SHP77 treated with DMSO at 0.1 percent for 48 hours (cell line): ENCODE results near the gene MLC1.
A peak's percentile ranks its signal among the peaks of the same experiment; 100 is the strongest.

Experiments used
- DNase-seq: peaks from one replicate; lab custom pipeline; 2025; lab: John Stamatoyannopoulos, UW

The MLC1 gene

DNA sequence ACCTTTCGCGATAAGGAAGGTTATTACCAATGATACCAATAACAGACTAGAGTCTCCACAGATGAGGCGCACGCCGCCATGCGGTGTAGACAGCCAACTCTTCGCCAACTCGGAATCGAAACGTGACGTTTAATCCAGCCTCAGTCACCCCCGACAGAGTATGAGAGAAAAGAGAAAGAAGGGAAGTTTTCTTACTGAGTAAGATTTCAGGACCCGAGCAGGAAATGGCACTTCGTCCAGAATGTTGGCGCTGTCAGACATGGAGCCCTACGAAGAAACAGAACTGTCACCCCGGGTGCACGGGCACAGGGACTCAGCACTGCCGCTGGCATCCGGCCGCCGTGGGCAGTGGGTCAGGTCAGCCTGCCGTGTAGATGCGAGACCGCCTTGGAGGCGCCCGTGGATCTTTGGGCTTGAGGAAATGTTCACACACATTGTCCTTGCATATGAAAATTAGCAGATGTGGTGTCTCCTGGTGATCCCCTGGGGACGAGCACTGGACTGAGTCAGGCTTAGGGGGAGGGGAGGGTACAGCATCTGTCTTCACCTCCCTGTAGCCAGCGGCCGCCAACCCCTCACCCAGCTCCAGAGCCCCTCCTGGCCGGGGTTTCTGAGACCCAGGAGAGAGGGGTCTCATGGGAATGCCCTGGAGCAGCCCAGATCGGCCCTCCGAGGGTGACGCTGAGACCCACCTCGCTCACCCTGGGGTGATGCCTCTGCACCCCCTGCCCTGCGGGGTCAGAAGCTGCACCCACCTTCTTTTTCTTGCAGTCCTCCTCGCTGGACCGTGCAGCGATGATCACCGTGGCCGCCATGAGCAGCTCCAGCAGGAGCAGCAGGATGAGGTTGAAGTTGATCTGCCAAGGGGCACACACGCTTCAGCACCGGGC, 8.3 kb downstream of the MLC1 start:
- DNase-seq: no peak

DNA sequence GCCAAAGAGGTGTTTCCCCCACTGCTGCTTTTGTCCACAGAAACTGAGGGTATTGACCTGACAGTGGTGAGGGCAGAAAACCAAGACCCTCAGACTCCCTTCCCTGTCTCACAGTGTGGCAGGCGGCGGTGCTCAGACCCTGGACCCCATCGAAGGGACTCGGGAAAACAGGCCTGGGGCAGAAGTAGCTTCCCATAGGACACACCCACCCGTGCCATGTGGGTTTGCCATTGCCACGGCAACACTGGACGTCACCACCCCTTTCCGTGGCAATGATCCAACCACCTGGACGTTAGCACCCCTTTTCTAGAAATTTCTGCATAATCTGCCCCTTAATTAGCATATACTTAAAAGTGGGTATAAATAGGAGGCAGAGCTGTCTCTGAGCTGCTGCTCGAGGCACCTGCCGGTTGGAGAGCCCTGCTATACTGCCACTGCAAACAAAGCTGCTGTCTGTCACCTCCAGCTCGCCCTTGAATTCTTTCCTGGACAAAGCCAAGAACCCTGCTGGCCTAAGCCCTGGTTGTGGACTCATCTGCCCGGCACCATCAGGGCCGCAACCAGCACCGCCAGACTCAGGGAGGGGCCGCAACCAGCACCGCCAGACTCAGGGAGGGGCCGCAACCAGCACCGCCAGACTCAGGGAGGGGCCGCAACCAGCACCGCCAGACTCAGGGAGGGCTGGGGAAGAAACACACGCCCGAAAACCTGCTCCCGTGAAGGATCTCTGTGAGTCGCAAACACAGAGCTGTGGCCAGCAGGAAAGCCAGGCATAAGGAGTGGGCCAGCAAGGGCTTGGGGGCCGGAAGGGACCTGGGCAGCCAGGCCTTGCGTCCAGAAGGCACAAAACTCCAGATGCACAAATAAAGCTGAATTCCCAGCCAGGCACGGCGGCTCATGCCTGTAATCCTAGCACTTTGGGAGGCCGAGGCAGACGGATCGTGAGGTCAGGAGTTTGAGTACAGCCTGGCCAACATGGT, 10.4 kb downstream of the MLC1 start:
- DNase-seq: peak; percentile 91

DNA sequence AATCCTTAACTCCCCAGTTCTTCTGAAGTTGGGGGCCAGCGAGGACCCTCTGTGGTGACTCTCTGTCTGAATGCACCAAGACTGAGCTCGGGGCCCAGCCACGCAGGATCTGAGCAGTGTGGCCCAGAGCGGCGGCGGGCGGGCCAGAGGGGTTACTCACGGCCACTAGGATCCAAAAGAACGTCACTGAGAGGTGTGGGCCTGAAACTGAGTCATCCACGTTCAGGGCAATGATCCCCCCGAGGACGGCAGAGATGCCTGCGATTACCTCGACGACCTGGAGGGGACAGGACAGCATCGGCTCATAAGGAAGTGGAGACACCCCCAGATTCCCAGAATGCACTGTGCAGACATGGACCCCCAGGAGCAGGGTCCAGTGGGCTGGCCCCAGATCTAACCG, 11.2 kb downstream of the MLC1 start:
- DNase-seq: no peak

DNA sequence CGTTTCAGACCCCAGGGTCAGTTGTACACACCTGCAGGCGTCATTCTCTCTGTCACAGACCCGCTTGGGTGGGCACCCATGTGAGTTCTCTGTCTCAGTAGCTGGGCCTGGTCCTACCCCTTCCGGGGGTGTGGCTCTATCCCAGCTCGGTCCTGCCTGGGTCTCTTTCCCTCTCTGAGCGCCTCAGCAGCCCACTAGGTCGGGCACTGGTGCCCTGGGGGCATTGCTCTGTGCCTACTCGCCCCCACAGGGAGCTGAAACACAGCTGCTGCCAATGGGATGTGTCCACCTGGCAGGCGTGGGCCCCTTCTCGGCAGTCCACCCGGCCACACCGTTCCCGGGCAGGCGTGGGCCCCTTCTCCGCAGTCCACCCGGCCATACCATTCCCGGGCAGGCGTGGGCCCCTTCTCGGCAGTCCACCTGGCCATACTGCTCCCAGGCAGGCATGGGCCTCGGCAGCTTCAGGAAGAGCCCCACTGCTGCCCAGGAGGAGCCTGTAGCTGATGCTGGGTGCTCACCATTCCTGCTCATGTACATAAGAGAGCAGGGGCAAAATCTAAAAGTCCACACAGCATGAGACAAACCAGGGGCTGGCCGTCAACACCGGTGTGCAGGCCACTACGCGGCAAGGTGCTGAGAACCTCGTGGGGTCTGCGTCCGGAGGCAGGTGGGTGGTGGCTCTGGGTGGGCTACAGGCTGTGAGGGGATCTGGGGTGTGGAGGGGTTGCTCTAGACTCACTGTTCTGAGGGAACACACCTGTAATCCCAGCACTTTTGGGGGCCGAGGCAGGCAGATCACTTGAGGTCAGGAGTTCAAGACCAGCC, 12.3 kb downstream of the MLC1 start:
- DNase-seq: no peak

DNA sequence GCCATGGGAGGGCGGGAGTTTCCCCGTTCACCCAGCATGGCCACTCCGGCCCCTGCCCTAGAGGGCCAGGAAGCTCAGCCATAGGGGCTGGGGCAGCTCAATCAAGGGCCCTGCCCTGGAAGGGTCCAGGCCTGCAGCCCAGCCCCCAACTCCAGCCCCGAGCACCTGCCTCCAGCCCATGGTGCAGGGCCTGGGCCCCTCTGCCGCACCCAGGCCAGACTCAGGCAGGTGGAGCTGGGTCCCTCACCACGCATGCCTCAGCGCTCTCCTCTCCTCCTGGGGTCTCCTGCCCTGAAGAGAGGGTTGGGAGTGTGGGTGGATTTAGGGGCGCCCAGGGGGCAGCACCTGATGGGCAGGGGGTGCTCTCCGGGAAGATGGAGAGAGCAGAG, 13.1 kb downstream of the MLC1 start:
- no peak for DNase-seq

DNA sequence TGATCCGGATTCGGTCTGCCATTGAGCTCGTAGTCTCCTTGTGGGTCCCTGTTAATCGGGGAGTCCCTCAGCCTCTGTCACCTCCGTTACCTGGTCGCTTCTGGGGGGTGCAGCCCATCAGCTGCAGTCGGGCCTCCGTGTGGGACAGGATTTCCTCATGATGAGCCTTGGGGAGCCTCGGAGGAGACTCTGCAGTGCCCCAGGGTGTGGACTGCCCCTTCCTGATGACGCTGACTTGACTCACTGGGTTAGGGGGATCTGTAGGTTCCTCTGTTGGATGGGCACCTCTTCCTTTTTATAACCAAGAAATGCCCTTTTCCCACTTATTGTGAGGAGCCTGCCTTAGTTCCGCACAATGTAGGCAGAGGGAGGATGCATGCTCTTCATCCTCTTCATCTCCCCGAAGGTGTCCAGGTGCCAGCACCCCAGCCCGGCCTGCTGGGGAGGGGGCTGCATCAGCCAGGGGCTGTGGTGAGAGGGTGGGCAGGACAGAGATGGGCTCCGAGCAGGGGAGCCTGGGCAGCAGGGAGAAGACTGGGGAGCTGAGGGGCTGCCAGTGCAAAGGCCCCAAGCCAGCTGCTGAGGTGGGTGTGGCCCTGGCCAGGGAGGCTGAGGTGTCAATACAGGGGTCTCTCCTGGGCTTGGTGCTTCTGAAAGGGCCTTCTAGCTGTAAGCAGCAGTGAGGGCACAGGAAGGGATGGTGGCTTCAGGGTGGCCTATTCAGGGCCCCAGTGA, 13.6 kb downstream of the MLC1 start:
- DNase-seq: no peak

DNA sequence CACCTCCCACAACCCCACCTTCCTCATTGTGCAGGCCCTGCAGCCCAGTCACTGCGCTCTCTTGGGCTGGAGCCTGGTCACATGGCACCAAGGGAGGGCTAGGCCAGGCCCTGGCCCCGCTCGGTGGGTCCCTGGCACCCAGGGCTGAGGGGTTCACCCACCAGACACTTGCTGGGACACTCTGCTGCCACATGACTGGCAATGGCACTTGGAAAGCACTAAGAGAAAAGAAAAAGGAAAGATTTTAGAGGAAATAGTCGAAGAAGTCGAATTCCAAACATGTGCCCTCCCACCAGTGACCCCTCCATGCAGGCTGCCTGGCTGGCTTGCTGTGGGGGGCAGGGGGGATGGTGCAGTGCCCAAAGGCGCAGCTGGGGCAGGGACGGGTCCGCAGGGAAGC, 14.9 kb downstream of the MLC1 start:
- DNase-seq: no peak

DNA sequence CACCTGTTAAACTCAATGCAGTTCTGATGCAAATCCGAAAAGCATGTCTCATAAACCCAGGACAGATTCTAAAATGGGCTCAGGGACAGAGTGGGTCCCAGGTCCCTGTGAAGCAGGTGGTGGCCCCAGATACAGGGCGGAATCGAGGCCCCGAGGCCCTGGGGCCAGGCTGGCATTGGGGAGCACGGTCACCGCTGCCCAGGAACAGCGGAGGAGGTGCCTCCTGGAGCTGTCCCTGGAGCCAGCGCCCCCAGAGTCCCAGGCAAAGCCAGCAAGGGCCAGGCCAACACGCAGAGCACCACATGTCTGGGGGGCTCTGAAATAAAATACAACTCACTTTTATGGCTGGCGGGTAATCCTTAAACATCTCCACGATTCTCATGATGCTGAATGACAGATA, 17.1 kb downstream of the MLC1 start:
- DNase-seq: no peak

DNA sequence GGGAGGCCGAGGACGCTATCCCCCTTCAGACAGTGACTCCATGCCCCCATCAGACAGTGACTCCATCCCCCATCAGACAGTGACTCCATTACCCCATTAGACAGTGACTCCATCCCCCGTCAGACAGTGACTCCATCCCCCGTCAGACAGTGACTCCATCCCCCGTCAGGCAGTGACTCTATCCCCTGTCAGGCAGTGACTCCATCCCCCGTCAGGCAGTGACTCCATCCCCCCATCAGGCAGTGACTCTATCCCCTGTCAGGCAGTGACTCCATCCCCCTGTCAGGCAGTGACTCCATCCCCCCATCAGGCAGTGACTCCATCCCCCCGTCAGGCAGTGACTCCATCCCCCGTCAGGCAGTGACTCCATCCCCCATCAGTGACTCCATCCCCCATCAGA, 18.0 kb downstream of the MLC1 start:
- no peak for DNase-seq

DNA sequence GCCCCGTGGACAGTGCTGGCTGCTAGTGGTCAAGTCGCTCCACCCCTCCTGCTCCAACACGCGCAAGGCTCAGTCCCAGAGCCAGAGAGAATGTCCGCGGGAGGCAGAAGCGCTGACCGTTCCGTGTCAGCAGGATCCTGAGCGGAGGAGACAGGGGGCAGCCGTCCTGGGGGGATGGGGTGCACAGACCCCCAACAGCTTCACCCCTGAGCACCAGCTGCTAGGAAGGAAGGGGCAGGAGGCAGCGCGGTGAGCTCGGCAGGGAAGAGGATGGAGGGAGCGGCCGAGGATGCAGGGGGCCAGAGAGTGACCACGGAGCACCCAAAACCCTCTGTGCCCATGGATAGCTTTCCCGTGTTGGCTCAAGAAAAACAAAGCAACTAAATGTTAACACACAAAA, 20.8 kb downstream of the MLC1 start:
- DNase-seq: no peak

DNA sequence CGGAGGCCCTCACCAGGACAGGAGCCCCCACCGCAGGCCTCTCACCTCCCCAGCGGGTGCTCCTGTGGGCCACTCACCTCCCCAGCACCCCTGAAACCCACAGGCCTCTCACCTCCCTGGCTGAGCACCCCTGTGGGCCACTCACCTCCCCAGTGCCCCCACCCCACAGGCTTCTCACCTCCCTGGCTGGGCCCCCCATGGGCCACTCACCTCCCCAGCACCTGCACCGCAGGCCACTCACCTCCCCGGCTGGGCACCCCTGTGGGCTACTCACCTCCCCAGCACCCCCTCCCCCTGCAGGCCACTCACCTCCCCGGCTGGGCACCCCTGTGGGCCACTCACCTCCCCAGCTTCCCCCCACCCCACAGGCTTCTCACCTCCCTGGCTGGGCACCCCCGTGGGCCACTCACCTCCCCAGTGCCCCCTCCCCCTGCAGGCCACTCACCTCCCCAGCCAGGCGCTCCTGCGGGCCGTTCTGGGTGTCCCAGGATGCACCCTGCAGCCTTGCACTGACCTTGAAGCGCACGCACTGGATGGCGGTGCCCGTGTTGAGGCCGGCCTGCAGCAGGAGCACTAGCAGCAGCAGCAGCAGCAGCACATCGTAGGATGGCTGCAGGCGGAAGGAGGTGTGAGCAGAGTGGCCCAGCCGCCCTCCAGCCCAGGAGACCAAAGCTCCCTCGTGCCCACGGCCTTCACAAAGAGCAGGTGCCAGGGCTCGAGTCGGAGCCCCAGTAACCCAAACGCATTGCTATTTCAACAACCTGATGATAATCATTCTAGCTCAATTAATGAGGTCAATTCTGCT, 21.4 kb downstream of the MLC1 start:
- no peak for DNase-seq

DNA sequence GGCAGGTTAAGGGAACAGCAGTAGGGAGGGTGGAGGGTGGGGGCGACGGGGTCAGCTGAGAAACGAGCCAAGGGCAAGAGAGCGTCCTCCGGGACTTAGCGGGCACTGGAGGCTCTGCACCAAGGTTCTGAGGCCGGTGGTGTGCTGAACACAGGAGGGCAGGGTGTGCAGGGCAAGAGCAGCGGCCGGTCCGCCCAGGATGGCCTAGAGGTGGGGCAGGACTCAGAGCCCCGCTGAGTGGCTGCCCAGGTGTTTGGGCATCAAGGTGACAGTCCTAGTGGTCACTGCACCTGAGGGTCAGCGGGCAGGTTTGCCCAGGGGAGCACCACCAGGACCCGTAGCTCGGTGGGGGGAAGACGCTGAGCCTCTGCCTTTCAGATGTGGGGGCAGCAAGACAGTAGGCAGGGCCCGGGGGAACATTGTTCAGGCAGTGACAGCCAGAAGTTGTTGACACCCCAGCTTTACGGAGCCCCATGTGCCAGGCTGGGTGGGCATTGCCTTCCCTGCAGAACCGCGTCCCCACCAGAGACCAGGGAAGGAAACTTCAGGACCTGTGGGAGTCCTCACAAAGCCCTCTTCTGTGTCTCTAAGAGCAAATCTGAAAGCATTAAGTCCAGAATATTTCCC, 22.6 kb downstream of the MLC1 start:
- DNase-seq: no peak

DNA sequence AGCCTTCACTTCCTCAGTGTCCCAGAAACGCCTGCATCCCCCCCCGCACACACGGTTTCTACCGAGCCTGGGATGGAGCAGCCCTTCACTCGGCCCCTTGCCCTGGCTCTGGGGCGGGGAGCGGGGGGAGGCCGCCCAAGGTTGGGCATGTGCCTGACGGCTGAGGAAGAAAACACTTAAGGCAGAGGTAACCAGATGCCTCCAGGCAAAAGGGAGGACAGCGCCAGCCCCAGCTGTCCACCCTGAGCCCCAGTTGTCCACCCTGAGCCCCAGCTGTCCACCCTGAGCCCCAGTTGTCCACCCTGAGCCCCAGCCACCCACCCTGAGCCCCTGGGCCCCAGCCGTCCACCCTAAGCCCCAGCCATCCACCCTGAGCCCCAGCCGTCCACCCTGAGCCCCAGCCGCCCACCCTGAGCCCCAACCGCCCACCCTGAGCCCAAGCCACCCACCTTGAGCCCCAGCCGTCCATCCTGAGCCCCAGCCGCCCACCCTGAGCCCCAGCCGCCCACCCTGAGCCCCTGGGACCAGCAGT, 23.3 kb downstream of the MLC1 start:
- no peak for DNase-seq

DNA sequence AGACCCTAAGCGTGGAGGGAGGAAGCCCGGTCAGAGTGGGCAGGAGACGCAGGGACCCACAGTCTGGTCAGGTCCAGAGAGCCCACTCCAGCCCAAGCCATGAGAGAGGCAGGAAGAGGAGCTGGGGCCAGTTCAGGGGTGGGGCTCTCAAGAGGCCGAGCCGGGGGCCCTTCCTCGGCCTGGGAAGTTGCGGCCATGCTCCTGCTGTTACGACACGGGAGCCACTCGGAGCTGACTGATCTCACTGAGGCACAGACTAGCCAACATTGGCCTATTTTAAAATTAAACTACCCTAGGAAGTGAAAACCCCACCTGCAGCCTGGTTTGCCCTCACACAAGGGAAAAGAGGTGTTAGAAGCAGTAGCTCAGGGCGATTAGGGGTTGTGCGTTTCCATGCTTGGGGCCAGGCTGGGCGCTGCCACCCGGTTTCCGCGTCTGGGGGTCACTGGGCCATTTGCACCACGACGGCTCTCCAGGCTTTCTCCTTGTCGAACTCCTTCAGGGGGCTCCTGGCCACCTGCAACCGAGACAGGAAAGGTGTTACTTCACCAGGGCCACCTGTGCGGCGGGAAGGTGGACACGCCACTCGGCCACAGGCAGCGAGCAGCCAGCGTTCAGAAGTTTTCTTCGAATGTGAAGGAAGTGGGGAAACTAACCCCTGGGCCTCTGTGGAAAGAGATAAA, 23.9 kb downstream of the MLC1 start:
- DNase-seq: no peak

DNA sequence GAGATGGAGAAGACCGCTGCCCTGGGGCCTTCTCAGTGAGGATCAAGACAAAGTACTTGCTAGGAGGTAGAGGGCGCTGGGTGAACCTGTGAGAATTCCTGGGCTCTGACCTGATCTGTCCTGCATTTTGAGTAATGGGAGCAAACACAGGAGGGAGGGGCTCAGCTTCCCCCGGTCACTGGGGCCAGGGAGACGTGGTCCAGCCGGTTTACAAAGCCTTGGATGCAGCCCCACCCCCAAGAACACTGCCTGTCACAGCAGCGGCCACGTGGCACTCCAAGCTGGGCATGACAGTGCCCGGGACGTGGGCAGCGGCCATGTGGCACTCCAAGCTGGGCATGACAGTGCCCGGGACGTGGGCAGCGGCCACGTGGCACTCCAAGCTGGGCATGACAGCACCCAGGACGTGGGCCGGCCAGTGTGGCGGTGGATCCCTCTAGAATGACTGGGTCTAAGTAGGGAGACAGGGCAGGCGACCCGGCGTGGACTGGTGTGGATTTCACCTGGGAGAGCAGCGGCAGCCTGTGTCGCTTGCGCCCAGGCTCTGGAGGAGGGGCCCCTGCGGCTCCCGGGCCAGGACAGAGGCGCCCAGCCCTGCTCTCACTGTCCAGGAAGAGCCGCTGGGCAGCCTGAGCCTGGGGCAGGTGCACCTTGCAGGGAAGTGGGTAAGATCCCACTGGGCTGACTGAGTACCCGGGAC, 24.6 kb downstream of the MLC1 start:
- DNase-seq: no peak

DNA sequence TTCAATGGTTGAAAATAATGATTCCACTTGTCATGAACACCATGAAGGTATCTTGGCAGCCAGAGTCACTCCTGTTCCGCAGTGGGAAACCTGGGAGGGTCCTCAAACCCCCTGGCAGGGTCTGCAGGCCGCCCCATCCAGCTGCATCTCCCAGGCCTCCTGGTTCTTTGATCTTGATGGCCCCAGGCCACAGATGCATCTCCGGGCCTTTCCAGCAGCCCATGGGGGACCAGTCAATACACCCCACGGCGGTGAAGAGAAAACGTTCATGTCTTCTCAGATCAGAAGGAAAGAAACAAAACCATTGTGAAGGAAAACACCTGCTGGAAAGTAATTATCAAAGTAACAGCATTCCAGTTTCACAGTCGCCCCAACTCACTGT, 25.4 kb downstream of the MLC1 start:
- DNase-seq: no peak

DNA sequence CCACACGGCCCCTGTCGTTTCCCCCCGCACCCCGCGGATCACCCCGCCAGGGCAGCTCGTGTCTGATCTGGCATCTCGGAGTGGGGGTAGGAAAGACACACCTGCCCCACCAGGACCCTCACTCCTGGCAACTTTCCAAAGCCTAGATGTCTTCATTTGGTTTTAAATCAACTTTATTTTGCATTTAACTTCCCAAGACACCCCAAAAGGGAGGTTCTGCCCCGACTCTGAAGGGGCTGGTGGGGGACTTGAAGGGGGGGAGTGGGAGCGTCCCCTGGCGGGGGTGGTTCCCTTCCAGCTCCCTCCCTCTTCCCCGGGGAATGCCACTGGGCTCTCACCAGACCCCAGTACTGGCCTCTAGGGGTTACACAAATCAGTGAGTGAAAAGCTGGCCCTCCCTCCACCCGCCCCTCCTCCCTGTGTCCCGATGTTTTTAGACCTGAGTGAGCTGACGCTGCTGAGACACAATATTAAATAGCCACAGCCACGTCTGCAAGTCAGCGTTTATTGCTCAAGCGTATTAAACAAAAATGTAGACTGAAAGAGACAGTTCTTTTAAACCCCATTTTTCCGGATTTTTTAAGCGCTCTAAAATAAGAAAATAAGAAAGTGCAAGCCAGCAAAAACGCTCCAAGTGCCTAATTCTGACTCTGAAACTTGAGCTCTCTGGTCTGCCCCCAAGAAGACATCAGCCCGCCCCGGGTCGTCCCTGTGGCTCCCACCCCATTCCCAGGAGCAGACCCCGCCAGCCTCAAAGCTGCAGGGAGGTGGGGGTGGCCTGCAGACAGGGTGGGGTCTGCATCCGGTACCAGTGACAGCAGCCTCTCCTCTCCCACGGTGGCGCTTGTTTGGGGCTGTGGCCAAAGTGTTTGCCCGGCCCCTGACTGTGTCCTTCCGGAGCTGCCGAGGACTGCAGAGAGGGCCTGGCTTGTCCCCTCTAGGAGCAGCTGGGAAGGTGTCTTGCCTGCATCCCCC, 26.0 kb downstream of the MLC1 start:
- DNase-seq: no peak
